ENCODE measurements around the gene POPDC2. TPM values are rescaled to one million over a fixed set of nuclear protein-coding genes. Genes with fewer than 3 reads are reported as not detected.

The POPDC2 gene
- total and polyA plus RNA-seq, 8 donors, result 1.4 to 10.7 (median 8.7) TPM

- H3K27ac ChIP-seq, result peak overlapping the region in 1 of 5 donors; percentile 26
- H3K9me3 ChIP-seq, result no peaks in the 10 kb centered on the region
- no peak for DNase-seq
- peaks cover 3 to 12% (median 7%) of the 10 kb centered on the region in 4 donors for H3K4me1 ChIP-seq
- intact Hi-C loops (cut with DNase I; ENCODE audit: low total_unique reads), result no loop called here
- H3K27me3 ChIP-seq, result no peaks in the 10 kb centered on the region
- 63 to 79% (median 72%) methylated on average over 1 of the region's 1 CpG for WGBS, 5 donors
- no peak overlapping the region for H3K4me3 ChIP-seq
- TF ChIP-seq EP300 (IDR thresholded peaks at IDR 0.05), result no peak
- TF ChIP-seq POLR2A (IDR thresholded peaks at IDR 0.05), result no peak
- TF ChIP-seq POLR2AphosphoS5 (IDR thresholded peaks at IDR 0.05), result no peak
- TF ChIP-seq CTCF (IDR thresholded peaks at IDR 0.05), result no peak
- no peaks in the 10 kb centered on the region for H3K36me3 ChIP-seq
These were observed 57.7 kb downstream of the POPDC2 start for GRCh38 chr3:119602676-119603075.

- no peak overlapping the region for H3K27ac ChIP-seq
- intact Hi-C loops (cut with DNase I; ENCODE audit: low total_unique reads), result no loop called here
- no peaks in the 10 kb centered on the region for H3K9me3 ChIP-seq
- TF ChIP-seq EP300 (IDR thresholded peaks at IDR 0.05) (no peak), POLR2A (IDR thresholded peaks at IDR 0.05) (no peak), CTCF (IDR thresholded peaks at IDR 0.05) (no peak), POLR2AphosphoS5 (IDR thresholded peaks at IDR 0.05) (no peak)
- peaks cover 5 to 26% (median 13%) of the 10 kb centered on the region in 4 donors for H3K4me1 ChIP-seq
- WGBS, 5 donors, result 90 to 97% (median 96%) methylated on average over 3 of the region's 3 CpGs
- DNase-seq, result no peak
- H3K27me3 ChIP-seq, result no peaks in the 10 kb centered on the region
- H3K4me3 ChIP-seq, result no peak overlapping the region
- no peaks in the 10 kb centered on the region for H3K36me3 ChIP-seq
These were observed 59.2 kb downstream of the POPDC2 start for GRCh38 chr3:119601154-119601553.

DNA sequence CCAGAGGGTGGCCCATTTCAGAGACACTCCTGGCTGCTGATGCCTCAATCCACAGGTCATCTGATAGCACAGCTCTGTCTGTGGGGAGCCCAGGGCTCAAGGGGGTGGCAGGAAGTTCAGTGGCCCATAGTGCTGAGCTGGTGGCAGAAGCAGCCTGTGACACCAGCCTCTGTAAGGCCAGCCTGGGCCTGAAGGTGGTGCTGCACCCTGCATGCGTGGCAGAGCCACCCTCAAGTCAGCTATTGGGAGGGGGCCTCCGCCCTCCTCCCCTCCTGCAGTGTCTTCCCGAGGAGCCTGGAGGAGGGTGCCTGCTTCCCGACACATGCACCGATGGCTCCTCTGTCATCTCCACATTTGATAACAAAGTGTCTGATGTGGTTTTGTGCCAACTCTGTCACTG lies 59.7 kb downstream of the POPDC2 start:
- TF ChIP-seq POLR2A (IDR thresholded peaks at IDR 0.05), result no peak
- TF ChIP-seq EP300 (IDR thresholded peaks at IDR 0.05), result no peak
- TF ChIP-seq CTCF (IDR thresholded peaks at IDR 0.05), result peak in 1 of 7 experiments; percentile 7
- H3K4me1 ChIP-seq, result peaks cover 9 to 30% (median 16%) of the 10 kb centered on the region in 4 donors
- H3K36me3 ChIP-seq, result no peaks in the 10 kb centered on the region
- no peaks in the 10 kb centered on the region for H3K9me3 ChIP-seq
- no peak overlapping the region for H3K4me3 ChIP-seq
- no peak overlapping the region for H3K27ac ChIP-seq
- WGBS, 5 donors, result 65 to 85% (median 74%) methylated on average over 5 of the region's 5 CpGs
- peak in 1 of 2 donors; percentile 27 for DNase-seq
- H3K27me3 ChIP-seq, result no peaks in the 10 kb centered on the region
- intact Hi-C loops (cut with DNase I; ENCODE audit: low total_unique reads), result no loop called here

GRCh38 chr3:119599558-119600174 lies 60.7 kb downstream of the POPDC2 start:
- intact Hi-C loops (cut with DNase I; ENCODE audit: low total_unique reads), result no loop called here
- Histone ChIP-seq H3K4me1 (peaks cover 9 to 33% (median 16%) of the 10 kb centered on the region in 4 donors), H3K9me3 (no peaks in the 10 kb centered on the region), H3K36me3 (no peaks in the 10 kb centered on the region), H3K27ac (peak overlapping the region in 2 of 5 donors; percentile 27 to 79), H3K4me3 (no peak overlapping the region), H3K27me3 (no peaks in the 10 kb centered on the region)
- no peak for DNase-seq
- TF ChIP-seq POLR2AphosphoS5 (IDR thresholded peaks at IDR 0.05) (no peak), CTCF (IDR thresholded peaks at IDR 0.05) (no peak), POLR2A (IDR thresholded peaks at IDR 0.05) (no peak), EP300 (IDR thresholded peaks at IDR 0.05) (no peak)
- 85 to 95% (median 92%) methylated on average over 6 of the region's 6 CpGs for WGBS, 5 donors

Measured in stomach (tissue), 9 donors.